HepG2 (cell line): Measurements from ENCODE around the gene HHEX. TPM values are rescaled to one million over a fixed set of nuclear protein-coding genes. Genes with fewer than 3 reads are reported as not detected.

Source experiments
- ATAC-seq: fragments of 200-7000 bp; cut with Tn5 transposase; 3 replicates; pipeline ENCODE4 v1.9.1; 2020; ENCODE audit warnings: mild to moderate bottlenecking, moderate library complexity
- BruUV-seq: library from RNA; stranded (reverse); fragments of 400-500 nt; replicated peaks from 2 replicates; lab custom pipeline; 2021; lab: Mats Ljungman, UMichigan
- CTCF ChIA-PET: fragments of 300-600 bp; formaldehyde crosslinking; extraction: SDS; loops from one replicate; lab custom pipeline; 2021; ENCODE audit warnings: low total read pairs, inconsistent platforms, low intra/inter-chr PET ratio; lab: Yijun Ruan, JAX
- POLR2A ChIA-PET: fragments of 350-600 bp; sonication (Branson Sonifier 250); formaldehyde crosslinking; loops from one replicate; lab custom pipeline; 2020; ENCODE audit warnings: antibody characterized with exemption, inconsistent platforms; lab: Yijun Ruan, JAX
- DNase-seq: peaks from one replicate; pipeline ENCODE4 v3.0.0-alpha.2; 2015; ENCODE audit warnings: low spot score
- FAIRE-seq: peaks from 3 replicates; lab custom pipeline; 2011; peaks lifted over from hg19 to GRCh38; lab: Jason Lieb, UNC
- H2AFZ ChIP-seq: one replicate; pipeline ENCODE4 v1.6.1; 2011; ENCODE audit warnings: low read length, inconsistent platforms
- H3K27ac ChIP-seq: fragments of 300-600 bp; 3 replicates; pipeline ENCODE4 v1.8.0; 2011; ENCODE audit warnings: mixed run types, mild to moderate bottlenecking, mixed read lengths, low read length, inconsistent platforms; ENCODE audit not compliant: insufficient read depth; ENCODE audit errors: extremely low read length
- H3K27me3 ChIP-seq, 2 experiments: fragments of 200-600 bp in 1 of 2; 2 replicates in 1 of 2; 3 replicates in 1 of 2; pipeline versions ENCODE4 v1.6.0 to v1.8.0; 2011; ENCODE audit warnings: low read length in 2 of 2, mild to moderate bottlenecking in 2 of 2, moderate library complexity in 2 of 2, inconsistent platforms in 1 of 2; ENCODE audit not compliant: insufficient read depth in 2 of 2, control insufficient read depth in 1 of 2
- H3K36me3 ChIP-seq, 2 experiments: fragments of 200-600 bp in 1 of 2; replicated peaks in 1 of 2; 2 replicates in 1 of 2; 3 replicates in 1 of 2; pipeline versions ENCODE4 v1.5.1 to v1.8.0; 2011; ENCODE audit warnings: low read length in 2 of 2, inconsistent platforms in 1 of 2; ENCODE audit not compliant: insufficient read depth in 2 of 2, control insufficient read depth in 1 of 2
- H3K4me1 ChIP-seq: 2 replicates; pipeline ENCODE4 v1.5.1; 2012; ENCODE audit warnings: low read length, inconsistent platforms; ENCODE audit not compliant: insufficient read depth
- H3K4me2 ChIP-seq: 2 replicates; pipeline ENCODE4 v1.6.0; 2011; ENCODE audit warnings: low read depth, low read length, inconsistent platforms
- H3K4me3 ChIP-seq, 3 experiments: fragments of 200-600 bp in 1 of 3; sonication (generic), shearing (Covaris generic) in 1 of 3; replicated peaks in 1 of 3; 2 replicates each; pipeline ENCODE4 v1.5.1; 2011 to 2016; ENCODE audit warnings: low read length in 3 of 3, inconsistent platforms in 2 of 3, low read depth in 2 of 3, mild to moderate bottlenecking in 2 of 3, control low read depth in 1 of 3, mixed read lengths in 1 of 3; ENCODE audit not compliant: insufficient read depth in 1 of 3
- H3K79me2 ChIP-seq: one replicate; pipeline ENCODE4 v1.6.1; 2011; ENCODE audit warnings: low read length, inconsistent platforms; ENCODE audit not compliant: insufficient read depth
- H3K9ac ChIP-seq: 2 replicates; pipeline ENCODE4 v1.6.0; 2011; ENCODE audit warnings: mild to moderate bottlenecking, low read depth, low read length, inconsistent platforms; ENCODE audit not compliant: insufficient read depth
- H3K9me3 ChIP-seq: 2 replicates; pipeline ENCODE4 v1.5.1; 2012; ENCODE audit warnings: mild to moderate bottlenecking, low read length
- H4K20me1 ChIP-seq: 2 replicates; pipeline ENCODE4 v1.6.0; 2011; ENCODE audit warnings: inconsistent platforms, mild to moderate bottlenecking, low read length, moderate library complexity; ENCODE audit not compliant: insufficient read depth
- CCDC6 ChIP-seq: sonication (generic); formaldehyde crosslinking; IDR thresholded peaks from 2 replicates; pipeline ENCODE4 v1.8.1; 2022; ENCODE audit warnings: mild to moderate bottlenecking, missing genetic modification reagents, moderate library complexity
- E2F1 ChIP-seq: sonication (generic); formaldehyde crosslinking; IDR thresholded peaks from 2 replicates; pipeline ENCODE4 v1.5.0; 2020; ENCODE audit warnings: missing genetic modification reagents
- HDAC2 ChIP-seq: sonication (generic); formaldehyde crosslinking; IDR thresholded peaks from 2 replicates; pipeline ENCODE4 v1.4.0; 2020; ENCODE audit warnings: missing genetic modification reagents
- ISX ChIP-seq: sonication (generic); formaldehyde crosslinking; conservative IDR thresholded peaks from 2 replicates; pipeline ENCODE4 v1.5.0; 2020; ENCODE audit warnings: missing genetic modification reagents
- MZF1 ChIP-seq: sonication (generic); formaldehyde crosslinking; IDR thresholded peaks from 2 replicates; pipeline ENCODE4 v1.8.1; 2023; ENCODE audit warnings: mild to moderate bottlenecking, missing genetic modification reagents, borderline replicate concordance
- RAD51 ChIP-seq: fragments of 450-650 bp; IDR thresholded peaks from 2 replicates; pipeline ENCODE4 v1.6.1; 2016; ENCODE audit warnings: borderline replicate concordance
- RARG ChIP-seq: sonication (generic); formaldehyde crosslinking; IDR thresholded peaks from 2 replicates; pipeline ENCODE4 v1.4.0; 2020; ENCODE audit warnings: low read depth, mild to moderate bottlenecking, missing genetic modification reagents
- RXRA ChIP-seq: sonication (generic); formaldehyde crosslinking; IDR thresholded peaks from 2 replicates; pipeline ENCODE4 v1.5.1; 2020; ENCODE audit warnings: missing genetic modification reagents
- ZNF10 ChIP-seq: sonication (generic); formaldehyde crosslinking; IDR thresholded peaks from 2 replicates; pipeline ENCODE4 v1.4.0; 2020; ENCODE audit warnings: mild to moderate bottlenecking, low read depth, missing genetic modification reagents, borderline replicate concordance
- ZNF136 ChIP-seq: sonication (generic); formaldehyde crosslinking; IDR thresholded peaks from 2 replicates; pipeline ENCODE4 v1.8.1; 2022; ENCODE audit warnings: low read depth, mild to moderate bottlenecking, moderate library complexity, missing genetic modification reagents
- ZNF160 ChIP-seq: sonication (generic); formaldehyde crosslinking; IDR thresholded peaks from 2 replicates; pipeline ENCODE4 v1.8.0; 2022; ENCODE audit warnings: mild to moderate bottlenecking, inconsistent platforms, missing genetic modification reagents
- ZNF589 ChIP-seq: sonication (generic); formaldehyde crosslinking; conservative IDR thresholded peaks from 2 replicates; pipeline ENCODE4 v1.8.0; 2022; ENCODE audit warnings: mild to moderate bottlenecking, moderate library complexity, missing genetic modification reagents
- WGBS: methylation state at CpG from one replicate; pipeline ENCODE4 v1.1.6; 2017; ENCODE audit warnings: low lambda C conversion rate; 5-methylcytosine and 5-hydroxymethylcytosine counted together
- in situ Hi-C: cut with HindIII; loops from 2 replicates; pipeline ENCODE4 v1.10.0; 2017; ENCODE audit warnings: low pct_unique_long_range_greater_than_20kb; ENCODE audit not compliant: extremely low pct_ligation_motif_present
- intact Hi-C: fragments of 100-400 bp; cut with micrococcal nuclease; formaldehyde crosslinking; loops from one replicate; pipeline ENCODE4 v1.10.0; 2022; ENCODE audit not compliant: unreplicated experiment
- polyA plus RNA-seq, 8 experiments: library from polyadenylated mRNA; depleted of rRNA in 3 of 8; stranded (reverse) in 7 of 8; unstranded in 1 of 8; fragments of >200 nt; fragmentation: Illumina TruSeq in 4 of 8; extraction: Trizol in 4 of 8; gene quantifications; 2 replicates each; pipeline versions ENCODE4 v1.2.1 to v1.2.3, GENCODE V29; 2011 to 2016; ENCODE audit warnings: low read depth in 4 of 8, missing spikeins in 1 of 8, mixed read lengths in 1 of 8; ENCODE audit not compliant: insufficient read depth in 1 of 8
- total RNA-seq, 5 experiments: library from RNA; depleted of rRNA; stranded (reverse); fragments of >200 nt; fragmentation: Illumina TruSeq; extraction: Trizol; gene quantifications; 2 replicates each; pipeline ENCODE4 v1.2.3, GENCODE V29; 2016; ENCODE audit warnings: low read depth in 1 of 5
- TF ChIP-seq, protein P1 (sequence below): sonication (generic); formaldehyde crosslinking; IDR thresholded peaks from 2 replicates; pipeline ENCODE4 v1.5.1; 2020; ENCODE audit warnings: missing genetic modification reagents, mild to moderate bottlenecking, borderline replicate concordance
- TF ChIP-seq, protein P2 (sequence below): sonication (generic); formaldehyde crosslinking; conservative IDR thresholded peaks from 2 replicates; pipeline ENCODE4 v1.8.0; 2022; ENCODE audit warnings: missing genetic modification reagents

Gene HHEX
- total and polyA plus RNA-seq, 2 of the 13 experiments (the other 11 are each of a cell fraction or from before 2014, with no cell fraction given) = 44.5 to 48.7 TPM

GRCh38 chr10:92712016-92712889 lies 22.5 kb downstream of the HHEX start (continued):
- TF ChIP-seq HDAC2 (CRISPR knock-in tag) = peak; percentile 50; the same call in 1 of the 2 replicates

- no peak for FAIRE-seq
- Histone ChIP-seq H3K36me3 (no peaks in the 10 kb centered on the region), H3K4me2 (no peak overlapping the region), H3K9ac (no peak overlapping the region), H3K27ac (no peak overlapping the region), H3K9me3 (peaks cover 6% of the 10 kb centered on the region; the same call in 1 of the 2 replicates), H2AFZ (no peak overlapping the region), H3K27me3 (peaks cover 5 to 31% of the 10 kb centered on the region in 2 experiments), H4K20me1 (no peaks in the 10 kb centered on the region), H3K4me1 (peaks cover 39% of the 10 kb centered on the region), H3K4me3 (no peak overlapping the region; a peak in 1 of 6 replicates), H3K79me2 (no peaks in the 10 kb centered on the region)
- ChIA-PET CTCF (no interaction called here), POLR2A (interaction anchor here (0.8 to 1.1 kb wide), 2 partner anchors 23 to 25 kb away, joined by 3 read pairs; partner anchors contain the start of gene HHEX)
- DNase-seq = no peak
- ATAC-seq = peak; percentile 39
- in situ Hi-C loops (no loop called here), intact Hi-C loops (no loop called here)
- no TSS peak for BruUV-seq
- WGBS = 64% methylated on average over 6 of the region's 7 CpGs
- TF ChIP-seq RARG (CRISPR knock-in tag) (no peak), E2F1 (CRISPR knock-in tag) (no peak), ZNF160 (CRISPR knock-in tag) (no peak), ZNF589 (no peak), ISX (CRISPR knock-in tag) (no peak), RXRA (CRISPR knock-in tag) (no peak), CCDC6 (no peak), ZNF10 (CRISPR knock-in tag) (no peak), MZF1 (CRISPR knock-in tag) (no peak), RAD51 (no peak), ZNF136 (no peak)
- TF ChIP-seq, protein P1, sequence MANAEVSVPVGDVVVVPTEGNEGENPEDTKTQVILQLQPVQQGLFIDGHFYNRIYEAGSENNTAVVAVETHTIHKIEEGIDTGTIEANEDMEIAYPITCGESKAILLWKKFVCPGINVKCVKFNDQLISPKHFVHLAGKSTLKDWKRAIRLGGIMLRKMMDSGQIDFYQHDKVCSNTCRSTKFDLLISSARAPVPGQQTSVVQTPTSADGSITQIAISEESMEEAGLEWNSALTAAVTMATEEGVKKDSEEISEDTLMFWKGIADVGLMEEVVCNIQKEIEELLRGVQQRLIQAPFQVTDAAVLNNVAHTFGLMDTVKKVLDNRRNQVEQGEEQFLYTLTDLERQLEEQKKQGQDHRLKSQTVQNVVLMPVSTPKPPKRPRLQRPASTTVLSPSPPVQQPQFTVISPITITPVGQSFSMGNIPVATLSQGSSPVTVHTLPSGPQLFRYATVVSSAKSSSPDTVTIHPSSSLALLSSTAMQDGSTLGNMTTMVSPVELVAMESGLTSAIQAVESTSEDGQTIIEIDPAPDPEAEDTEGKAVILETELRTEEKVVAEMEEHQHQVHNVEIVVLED = no peak
- TF ChIP-seq, protein P2, sequence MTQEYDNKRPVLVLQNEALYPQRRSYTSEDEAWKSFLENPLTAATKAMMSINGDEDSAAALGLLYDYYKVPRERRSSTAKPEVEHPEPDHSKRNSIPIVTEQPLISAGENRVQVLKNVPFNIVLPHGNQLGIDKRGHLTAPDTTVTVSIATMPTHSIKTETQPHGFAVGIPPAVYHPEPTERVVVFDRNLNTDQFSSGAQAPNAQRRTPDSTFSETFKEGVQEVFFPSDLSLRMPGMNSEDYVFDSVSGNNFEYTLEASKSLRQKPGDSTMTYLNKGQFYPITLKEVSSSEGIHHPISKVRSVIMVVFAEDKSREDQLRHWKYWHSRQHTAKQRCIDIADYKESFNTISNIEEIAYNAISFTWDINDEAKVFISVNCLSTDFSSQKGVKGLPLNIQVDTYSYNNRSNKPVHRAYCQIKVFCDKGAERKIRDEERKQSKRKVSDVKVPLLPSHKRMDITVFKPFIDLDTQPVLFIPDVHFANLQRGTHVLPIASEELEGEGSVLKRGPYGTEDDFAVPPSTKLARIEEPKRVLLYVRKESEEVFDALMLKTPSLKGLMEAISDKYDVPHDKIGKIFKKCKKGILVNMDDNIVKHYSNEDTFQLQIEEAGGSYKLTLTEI (CRISPR knock-in tag) = no peak
Measured at GRCh38 chr10:92714152-92714845, 24.5 kb downstream of the HHEX start.
